CD14-positive monocyte (primary cell): ENCODE measurements around the gene LTB4R2. TPM values are rescaled to one million over a fixed set of nuclear protein-coding genes. Genes with fewer than 3 reads are reported as not detected.
A peak's percentile ranks its signal among the peaks of the same experiment; 100 is the strongest.

ENCODE experiments used
- DNase-seq, 3 donors: peaks; one replicate each; pipeline ENCODE4 v3.0.0-alpha.2; 2011 to 2022
- H2AFZ ChIP-seq: 2 replicates; pipeline ENCODE4 v1.6.0; 2012; ENCODE audit warnings: mild to moderate bottlenecking, low read depth, low read length, inconsistent platforms; ENCODE audit not compliant: insufficient read depth, poor library complexity, severe bottlenecking
- H3K27ac ChIP-seq, 2 donors: 1 replicate in 1 of 2; 2 replicates in 1 of 2; pipeline ENCODE4 v1.5.1; 2012 to 2013; ENCODE audit warnings: low read length in 2 of 2, control low read depth in 1 of 2, inconsistent platforms in 1 of 2, low read depth in 1 of 2, mild to moderate bottlenecking in 1 of 2
- H3K27me3 ChIP-seq, 2 donors: one replicate each; pipeline versions ENCODE4 v1.6.0 to v1.6.1; 2011 to 2013; ENCODE audit warnings: low read length in 2 of 2; ENCODE audit not compliant: control insufficient read depth in 2 of 2, insufficient read depth in 2 of 2
- H3K36me3 ChIP-seq, 2 donors: replicated peaks in 1 of 2; 1 replicate in 1 of 2; 2 replicates in 1 of 2; pipeline versions ENCODE4 v1.5.1 to v1.6.1; 2012 to 2013; ENCODE audit warnings: low read length in 2 of 2, control low read depth in 1 of 2, inconsistent platforms in 1 of 2, mild to moderate bottlenecking in 1 of 2; ENCODE audit not compliant: insufficient read depth in 2 of 2, control insufficient read depth in 1 of 2
- H3K4me1 ChIP-seq, 2 donors: 1 replicate in 1 of 2; 2 replicates in 1 of 2; pipeline versions ENCODE4 v1.5.1 to v1.6.1; 2012 to 2013; ENCODE audit warnings: low read length in 2 of 2, control low read depth in 1 of 2, inconsistent platforms in 1 of 2, mild to moderate bottlenecking in 1 of 2, moderate library complexity in 1 of 2; ENCODE audit not compliant: insufficient read depth in 2 of 2, control insufficient read depth in 1 of 2
- H3K4me2 ChIP-seq: replicated peaks from 2 replicates; pipeline ENCODE3; 2012; ENCODE audit warnings: low read length, moderate library complexity, mild to moderate bottlenecking; ENCODE audit not compliant: poor library complexity, severe bottlenecking; ENCODE audit errors: extremely low read depth
- H3K4me3 ChIP-seq, 3 experiments: fragments of 200-600 bp in 1 of 3; sonication (generic) in 1 of 3; replicated peaks in 1 of 3; 1 replicate in 2 of 3; 2 replicates in 1 of 3; pipeline ENCODE4 v1.5.1; 2011 to 2013; ENCODE audit warnings: low read length in 3 of 3, mild to moderate bottlenecking in 3 of 3, control low read depth in 2 of 3, low read depth in 2 of 3, inconsistent platforms in 1 of 3, moderate library complexity in 1 of 3
- H3K79me2 ChIP-seq: 2 replicates; pipeline ENCODE4 v1.6.0; 2012; ENCODE audit warnings: mild to moderate bottlenecking, control low read depth, inconsistent platforms, low read length, moderate library complexity; ENCODE audit not compliant: insufficient read depth
- H3K9ac ChIP-seq: 2 replicates; pipeline ENCODE4 v1.6.0; 2017; ENCODE audit warnings: low read length, mild to moderate bottlenecking; ENCODE audit not compliant: insufficient read depth, poor library complexity, severe bottlenecking
- H3K9me3 ChIP-seq, 2 donors: replicated peaks in 1 of 2; 1 replicate in 1 of 2; 2 replicates in 1 of 2; pipeline versions ENCODE4 v1.5.1 to v1.6.1; 2012 to 2013; ENCODE audit warnings: low read length in 2 of 2, control low read depth in 1 of 2; ENCODE audit not compliant: control insufficient read depth in 1 of 2, insufficient read depth in 1 of 2
- H4K20me1 ChIP-seq: 2 replicates; pipeline ENCODE4 v1.6.0; 2012; ENCODE audit warnings: mild to moderate bottlenecking, low read length, control low read depth, moderate library complexity; ENCODE audit not compliant: insufficient read depth
- H3K27ac Mint-ChIP-seq, 7 donors: one replicate each; pipeline ENCODE4 v1.8.0; 2020; ENCODE audit warnings: mild to moderate bottlenecking in 7 of 7, mixed read lengths in 7 of 7, moderate library complexity in 6 of 7, inconsistent platforms in 2 of 7
- H3K27me3 Mint-ChIP-seq, 3 donors: one replicate each; pipeline ENCODE4 v1.8.0; 2021 to 2022; ENCODE audit warnings: low read depth in 3 of 3, mild to moderate bottlenecking in 3 of 3, mixed read lengths in 3 of 3, moderate library complexity in 3 of 3, inconsistent platforms in 1 of 3
- H3K36me3 Mint-ChIP-seq, 2 donors: one replicate each; pipeline ENCODE4 v1.8.0; 2020; ENCODE audit warnings: mixed read lengths in 2 of 2, inconsistent platforms in 1 of 2, mild to moderate bottlenecking in 1 of 2
- H3K4me1 Mint-ChIP-seq: one replicate; pipeline ENCODE4 v1.8.0; 2020; ENCODE audit warnings: mild to moderate bottlenecking, mixed read lengths
- H3K4me3 Mint-ChIP-seq, 2 donors: one replicate each; pipeline ENCODE4 v1.8.0; 2020; ENCODE audit warnings: mild to moderate bottlenecking in 2 of 2, mixed read lengths in 2 of 2, moderate library complexity in 1 of 2
- H3K9me3 Mint-ChIP-seq, 7 donors: one replicate each; pipeline ENCODE4 v1.8.0; 2020 to 2022; ENCODE audit warnings: mixed read lengths in 7 of 7, mild to moderate bottlenecking in 6 of 7, moderate library complexity in 6 of 7, inconsistent platforms in 2 of 7
- WGBS: methylation state at CpG from one replicate; pipeline ENCODE4 v1.1.5; 2013; ENCODE audit warnings: missing lambda C conversion rate; ENCODE audit not compliant: insufficient coverage; 5-methylcytosine and 5-hydroxymethylcytosine counted together
- intact Hi-C, 2 donors: fragments of 100-400 bp; cut with micrococcal nuclease; formaldehyde crosslinking; loops; one replicate each; pipeline versions ENCODE4 v1.15.0 to v1.15.1; 2023
- polyA plus RNA-seq, 3 donors: library from polyadenylated mRNA; depleted of rRNA in 1 of 3; unstranded in 2 of 3; stranded (reverse) in 1 of 3; fragments of 300-500 nt in 2 of 3; fragments of >200 nt in 1 of 3; fragmentation: Illumina TruSeq in 2 of 3; gene quantifications; 1 replicate in 2 of 3; 2 replicates in 1 of 3; pipeline ENCODE4 v1.2.3, GENCODE V29; 2012 to 2021
- TF ChIP-seq, protein P1 (sequence below): fragments of 200-600 bp; IDR thresholded peaks from one replicate; pipeline ENCODE4 v1.8.0; 2022; ENCODE audit warnings: antibody characterized with exemption, mild to moderate bottlenecking

Gene LTB4R2
- polyA plus RNA-seq, 3 donors: 2.7 to 25.1 (median 2.9) TPM

DNA sequence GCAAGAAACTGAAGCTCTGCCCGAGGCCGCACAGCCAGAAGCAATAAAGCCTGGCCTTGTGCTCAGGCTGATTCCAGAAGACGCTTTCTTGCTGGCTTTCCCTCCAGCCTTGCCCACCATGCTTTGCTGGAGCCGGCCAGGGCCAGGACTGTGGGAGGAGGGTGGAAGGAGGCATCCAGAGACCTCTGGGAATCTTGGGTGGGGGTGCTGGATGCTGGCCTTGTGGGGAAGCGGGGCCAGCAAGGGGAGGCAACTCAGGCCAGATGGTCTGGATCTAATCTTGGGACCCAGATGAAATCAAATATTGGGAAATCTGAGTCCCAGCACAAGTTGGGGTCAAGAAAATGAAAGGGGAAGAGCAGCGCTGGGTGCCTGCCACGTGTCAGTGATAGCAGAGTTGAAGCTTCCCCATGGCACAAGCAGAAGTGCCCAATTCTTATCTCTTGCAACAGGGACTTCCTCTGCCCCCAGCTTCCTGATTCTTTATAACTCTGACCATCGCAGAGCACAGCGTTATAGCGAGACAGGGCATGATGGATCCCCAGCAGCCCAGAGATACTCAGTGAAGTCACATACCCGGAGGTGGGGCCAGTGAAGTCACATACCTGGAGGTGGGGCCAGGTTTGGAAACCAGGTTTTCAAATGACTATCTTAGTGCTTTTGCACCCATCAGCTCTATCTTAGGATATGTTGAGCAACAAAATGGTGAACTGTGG is 32.2 kb upstream of the LTB4R2 start:
- Mint-ChIP-seq H3K4me3 (peak overlapping the region; percentile 18 to 35), H3K4me1 (peaks cover 95% of the 10 kb centered on the region), H3K9me3 (peaks cover 0 to 2% (median 0%) of the 10 kb centered on the region in 7 donors), H3K27me3 (peaks cover 0 to 4% (median 0%) of the 10 kb centered on the region in 3 donors), H3K27ac (peak overlapping the region; percentile 91 to 99 (median 95)), H3K36me3 (peaks cover 0 to 6% of the 10 kb centered on the region in 2 donors)
- H3K36me3 ChIP-seq: no peaks in the 10 kb centered on the region
- TF ChIP-seq, protein P1, sequence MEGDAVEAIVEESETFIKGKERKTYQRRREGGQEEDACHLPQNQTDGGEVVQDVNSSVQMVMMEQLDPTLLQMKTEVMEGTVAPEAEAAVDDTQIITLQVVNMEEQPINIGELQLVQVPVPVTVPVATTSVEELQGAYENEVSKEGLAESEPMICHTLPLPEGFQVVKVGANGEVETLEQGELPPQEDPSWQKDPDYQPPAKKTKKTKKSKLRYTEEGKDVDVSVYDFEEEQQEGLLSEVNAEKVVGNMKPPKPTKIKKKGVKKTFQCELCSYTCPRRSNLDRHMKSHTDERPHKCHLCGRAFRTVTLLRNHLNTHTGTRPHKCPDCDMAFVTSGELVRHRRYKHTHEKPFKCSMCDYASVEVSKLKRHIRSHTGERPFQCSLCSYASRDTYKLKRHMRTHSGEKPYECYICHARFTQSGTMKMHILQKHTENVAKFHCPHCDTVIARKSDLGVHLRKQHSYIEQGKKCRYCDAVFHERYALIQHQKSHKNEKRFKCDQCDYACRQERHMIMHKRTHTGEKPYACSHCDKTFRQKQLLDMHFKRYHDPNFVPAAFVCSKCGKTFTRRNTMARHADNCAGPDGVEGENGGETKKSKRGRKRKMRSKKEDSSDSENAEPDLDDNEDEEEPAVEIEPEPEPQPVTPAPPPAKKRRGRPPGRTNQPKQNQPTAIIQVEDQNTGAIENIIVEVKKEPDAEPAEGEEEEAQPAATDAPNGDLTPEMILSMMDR: no peak
- 28% methylated on average over 9 of the region's 11 CpGs for WGBS
- H3K27me3 ChIP-seq: no peaks in the 10 kb centered on the region
- H4K20me1 ChIP-seq: no peaks in the 10 kb centered on the region
- no peak overlapping the region for H2AFZ ChIP-seq
- intact Hi-C loops: loop anchor here in 1 of 2 donors (5.0 kb wide), 1 partner anchor 35 kb away; the partner anchor contains the start of genes LTB4R and LTB4R2
- H3K79me2 ChIP-seq: peaks cover 55% of the 10 kb centered on the region
- H3K4me2 ChIP-seq: peak overlapping the region; percentile 66
- no peaks in the 10 kb centered on the region for H3K9me3 ChIP-seq
- H3K4me1 ChIP-seq: peaks cover 100% of the 10 kb centered on the region in 2 donors
- DNase-seq: peak; percentile 79 to 92 (median 90)
- H3K9ac ChIP-seq: peak overlapping the region; percentile 33
- peak overlapping the region in 1 of 3 experiments; percentile 55 for H3K4me3 ChIP-seq
- H3K27ac ChIP-seq: peak overlapping the region; percentile 96 to 98

DNA sequence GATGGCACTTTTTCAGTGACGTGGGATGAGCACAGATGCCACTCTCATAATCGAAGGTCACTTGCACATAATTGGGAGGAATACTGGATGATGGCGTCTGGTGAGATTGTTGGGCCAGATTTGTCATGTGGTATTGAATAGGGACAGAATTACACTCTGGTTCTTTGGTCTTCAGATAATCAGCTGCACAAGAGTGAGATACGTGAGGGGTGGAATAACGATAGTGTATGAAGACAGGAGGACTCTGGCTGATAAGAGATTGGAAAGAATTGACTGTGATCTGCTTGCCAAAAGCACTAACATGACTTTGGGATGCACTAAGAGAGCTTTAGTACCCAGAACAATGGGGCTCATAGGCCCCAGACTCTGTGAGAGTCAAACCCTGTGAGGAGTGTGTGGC is 31.5 kb upstream of the LTB4R2 start:
- Mint-ChIP-seq H3K27me3 (peaks cover 0 to 4% (median 0%) of the 10 kb centered on the region in 3 donors), H3K9me3 (peaks cover 0 to 4% (median 0%) of the 10 kb centered on the region in 7 donors), H3K36me3 (peaks cover 0 to 6% of the 10 kb centered on the region in 2 donors), H3K4me3 (peak overlapping the region in 1 of 2 donors; percentile 27), H3K4me1 (peaks cover 90% of the 10 kb centered on the region), H3K27ac (peak overlapping the region; percentile 91 to 99 (median 95))
- TF ChIP-seq, protein P1: no peak
- Histone ChIP-seq H3K4me2 (peak overlapping the region; percentile 66), H3K79me2 (peaks cover 56% of the 10 kb centered on the region), H3K27me3 (no peaks in the 10 kb centered on the region), H3K36me3 (no peaks in the 10 kb centered on the region), H3K9ac (no peak overlapping the region), H4K20me1 (no peaks in the 10 kb centered on the region), H3K27ac (peak overlapping the region; percentile 96 to 98), H3K9me3 (no peaks in the 10 kb centered on the region), H2AFZ (no peak overlapping the region), H3K4me1 (peaks cover 94 to 95% of the 10 kb centered on the region in 2 donors), H3K4me3 (peak overlapping the region in 1 of 3 experiments; percentile 55)
- no peak for DNase-seq
- 96% methylated on average over 5 of the region's 5 CpGs for WGBS
- intact Hi-C loops: loop anchor here in 1 of 2 donors (5.0 kb wide), 1 partner anchor 34 kb away; the partner anchor contains the start of genes LTB4R and LTB4R2
